CD14-positive monocyte (primary cell): Measurements from ENCODE around the gene RAD51D. TPM values are rescaled to one million over a fixed set of nuclear protein-coding genes. Genes with fewer than 3 reads are reported as not detected.

Experiments
- DNase-seq, 3 donors: peaks; one replicate each; pipeline ENCODE4 v3.0.0-alpha.2; 2011 to 2022
- H2AFZ ChIP-seq: 2 replicates; pipeline ENCODE4 v1.6.0; 2012; ENCODE audit warnings: mild to moderate bottlenecking, low read depth, low read length, inconsistent platforms; ENCODE audit not compliant: insufficient read depth, poor library complexity, severe bottlenecking
- H3K27ac ChIP-seq, 2 donors: 1 replicate in 1 of 2; 2 replicates in 1 of 2; pipeline ENCODE4 v1.5.1; 2012 to 2013; ENCODE audit warnings: low read length in 2 of 2, control low read depth in 1 of 2, inconsistent platforms in 1 of 2, low read depth in 1 of 2, mild to moderate bottlenecking in 1 of 2
- H3K27me3 ChIP-seq, 2 donors: one replicate each; pipeline versions ENCODE4 v1.6.0 to v1.6.1; 2011 to 2013; ENCODE audit warnings: low read length in 2 of 2; ENCODE audit not compliant: control insufficient read depth in 2 of 2, insufficient read depth in 2 of 2
- H3K36me3 ChIP-seq, 2 donors: replicated peaks in 1 of 2; 1 replicate in 1 of 2; 2 replicates in 1 of 2; pipeline versions ENCODE4 v1.5.1 to v1.6.1; 2012 to 2013; ENCODE audit warnings: low read length in 2 of 2, control low read depth in 1 of 2, inconsistent platforms in 1 of 2, mild to moderate bottlenecking in 1 of 2; ENCODE audit not compliant: insufficient read depth in 2 of 2, control insufficient read depth in 1 of 2
- H3K4me1 ChIP-seq, 2 donors: 1 replicate in 1 of 2; 2 replicates in 1 of 2; pipeline versions ENCODE4 v1.5.1 to v1.6.1; 2012 to 2013; ENCODE audit warnings: low read length in 2 of 2, control low read depth in 1 of 2, inconsistent platforms in 1 of 2, mild to moderate bottlenecking in 1 of 2, moderate library complexity in 1 of 2; ENCODE audit not compliant: insufficient read depth in 2 of 2, control insufficient read depth in 1 of 2
- H3K4me2 ChIP-seq: replicated peaks from 2 replicates; pipeline ENCODE3; 2012; ENCODE audit warnings: low read length, moderate library complexity, mild to moderate bottlenecking; ENCODE audit not compliant: poor library complexity, severe bottlenecking; ENCODE audit errors: extremely low read depth
- H3K4me3 ChIP-seq, 3 experiments: fragments of 200-600 bp in 1 of 3; sonication (generic) in 1 of 3; replicated peaks in 1 of 3; 1 replicate in 2 of 3; 2 replicates in 1 of 3; pipeline ENCODE4 v1.5.1; 2011 to 2013; ENCODE audit warnings: low read length in 3 of 3, mild to moderate bottlenecking in 3 of 3, control low read depth in 2 of 3, low read depth in 2 of 3, inconsistent platforms in 1 of 3, moderate library complexity in 1 of 3
- H3K79me2 ChIP-seq: 2 replicates; pipeline ENCODE4 v1.6.0; 2012; ENCODE audit warnings: mild to moderate bottlenecking, control low read depth, inconsistent platforms, low read length, moderate library complexity; ENCODE audit not compliant: insufficient read depth
- H3K9ac ChIP-seq: 2 replicates; pipeline ENCODE4 v1.6.0; 2017; ENCODE audit warnings: low read length, mild to moderate bottlenecking; ENCODE audit not compliant: insufficient read depth, poor library complexity, severe bottlenecking
- H3K9me3 ChIP-seq, 2 donors: replicated peaks in 1 of 2; 1 replicate in 1 of 2; 2 replicates in 1 of 2; pipeline versions ENCODE4 v1.5.1 to v1.6.1; 2012 to 2013; ENCODE audit warnings: low read length in 2 of 2, control low read depth in 1 of 2; ENCODE audit not compliant: control insufficient read depth in 1 of 2, insufficient read depth in 1 of 2
- H4K20me1 ChIP-seq: 2 replicates; pipeline ENCODE4 v1.6.0; 2012; ENCODE audit warnings: mild to moderate bottlenecking, low read length, control low read depth, moderate library complexity; ENCODE audit not compliant: insufficient read depth
- H3K27ac Mint-ChIP-seq, 7 donors: one replicate each; pipeline ENCODE4 v1.8.0; 2020; ENCODE audit warnings: mild to moderate bottlenecking in 7 of 7, mixed read lengths in 7 of 7, moderate library complexity in 6 of 7, inconsistent platforms in 2 of 7
- H3K27me3 Mint-ChIP-seq, 3 donors: one replicate each; pipeline ENCODE4 v1.8.0; 2021 to 2022; ENCODE audit warnings: low read depth in 3 of 3, mild to moderate bottlenecking in 3 of 3, mixed read lengths in 3 of 3, moderate library complexity in 3 of 3, inconsistent platforms in 1 of 3
- H3K36me3 Mint-ChIP-seq, 2 donors: one replicate each; pipeline ENCODE4 v1.8.0; 2020; ENCODE audit warnings: mixed read lengths in 2 of 2, inconsistent platforms in 1 of 2, mild to moderate bottlenecking in 1 of 2
- H3K4me1 Mint-ChIP-seq: one replicate; pipeline ENCODE4 v1.8.0; 2020; ENCODE audit warnings: mild to moderate bottlenecking, mixed read lengths
- H3K4me3 Mint-ChIP-seq, 2 donors: one replicate each; pipeline ENCODE4 v1.8.0; 2020; ENCODE audit warnings: mild to moderate bottlenecking in 2 of 2, mixed read lengths in 2 of 2, moderate library complexity in 1 of 2
- H3K9me3 Mint-ChIP-seq, 7 donors: one replicate each; pipeline ENCODE4 v1.8.0; 2020 to 2022; ENCODE audit warnings: mixed read lengths in 7 of 7, mild to moderate bottlenecking in 6 of 7, moderate library complexity in 6 of 7, inconsistent platforms in 2 of 7
- WGBS: methylation state at CpG from one replicate; pipeline ENCODE4 v1.1.5; 2013; ENCODE audit warnings: missing lambda C conversion rate; ENCODE audit not compliant: insufficient coverage; 5-methylcytosine and 5-hydroxymethylcytosine counted together
- intact Hi-C, 2 donors: fragments of 100-400 bp; cut with micrococcal nuclease; formaldehyde crosslinking; loops; one replicate each; pipeline versions ENCODE4 v1.15.0 to v1.15.1; 2023
- polyA plus RNA-seq, 3 donors: library from polyadenylated mRNA; depleted of rRNA in 1 of 3; unstranded in 2 of 3; stranded (reverse) in 1 of 3; fragments of 300-500 nt in 2 of 3; fragments of >200 nt in 1 of 3; fragmentation: Illumina TruSeq in 2 of 3; gene quantifications; 1 replicate in 2 of 3; 2 replicates in 1 of 3; pipeline ENCODE4 v1.2.3, GENCODE V29; 2012 to 2021
- TF ChIP-seq, protein P1 (sequence below): fragments of 200-600 bp; IDR thresholded peaks from one replicate; pipeline ENCODE4 v1.8.0; 2022; ENCODE audit warnings: antibody characterized with exemption, mild to moderate bottlenecking

Gene RAD51D
- polyA plus RNA-seq, 3 donors, result 4.4 to 6.9 (median 5.8) TPM

GRCh38 chr17:35127751-35128514 lies 8.3 kb upstream of the RAD51D start:
- Histone ChIP-seq H3K27me3 (no peaks in the 10 kb centered on the region), H3K4me2 (no peak overlapping the region), H4K20me1 (no peaks in the 10 kb centered on the region), H3K4me1 (no peaks in the 10 kb centered on the region), H3K9me3 (no peaks in the 10 kb centered on the region), H3K4me3 (no peak overlapping the region), H3K79me2 (no peaks in the 10 kb centered on the region), H3K36me3 (peaks cover 17 to 21% of the 10 kb centered on the region in 2 donors), H3K9ac (no peak overlapping the region), H3K27ac (no peak overlapping the region), H2AFZ (no peak overlapping the region)
- WGBS, result 100% methylated on average over 4 of the region's 11 CpGs
- no peak for DNase-seq
- intact Hi-C loops, result no loop called here
- H3K9me3 Mint-ChIP-seq, result no peaks in the 10 kb centered on the region
- peaks cover 22 to 24% of the 10 kb centered on the region in 2 donors for H3K36me3 Mint-ChIP-seq
- no peaks in the 10 kb centered on the region for H3K27me3 Mint-ChIP-seq
- TF ChIP-seq, protein P1, sequence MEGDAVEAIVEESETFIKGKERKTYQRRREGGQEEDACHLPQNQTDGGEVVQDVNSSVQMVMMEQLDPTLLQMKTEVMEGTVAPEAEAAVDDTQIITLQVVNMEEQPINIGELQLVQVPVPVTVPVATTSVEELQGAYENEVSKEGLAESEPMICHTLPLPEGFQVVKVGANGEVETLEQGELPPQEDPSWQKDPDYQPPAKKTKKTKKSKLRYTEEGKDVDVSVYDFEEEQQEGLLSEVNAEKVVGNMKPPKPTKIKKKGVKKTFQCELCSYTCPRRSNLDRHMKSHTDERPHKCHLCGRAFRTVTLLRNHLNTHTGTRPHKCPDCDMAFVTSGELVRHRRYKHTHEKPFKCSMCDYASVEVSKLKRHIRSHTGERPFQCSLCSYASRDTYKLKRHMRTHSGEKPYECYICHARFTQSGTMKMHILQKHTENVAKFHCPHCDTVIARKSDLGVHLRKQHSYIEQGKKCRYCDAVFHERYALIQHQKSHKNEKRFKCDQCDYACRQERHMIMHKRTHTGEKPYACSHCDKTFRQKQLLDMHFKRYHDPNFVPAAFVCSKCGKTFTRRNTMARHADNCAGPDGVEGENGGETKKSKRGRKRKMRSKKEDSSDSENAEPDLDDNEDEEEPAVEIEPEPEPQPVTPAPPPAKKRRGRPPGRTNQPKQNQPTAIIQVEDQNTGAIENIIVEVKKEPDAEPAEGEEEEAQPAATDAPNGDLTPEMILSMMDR, result no peak
- no peak overlapping the region for H3K4me3 Mint-ChIP-seq
- no peak overlapping the region for H3K27ac Mint-ChIP-seq
- H3K4me1 Mint-ChIP-seq, result no peaks in the 10 kb centered on the region

DNA sequence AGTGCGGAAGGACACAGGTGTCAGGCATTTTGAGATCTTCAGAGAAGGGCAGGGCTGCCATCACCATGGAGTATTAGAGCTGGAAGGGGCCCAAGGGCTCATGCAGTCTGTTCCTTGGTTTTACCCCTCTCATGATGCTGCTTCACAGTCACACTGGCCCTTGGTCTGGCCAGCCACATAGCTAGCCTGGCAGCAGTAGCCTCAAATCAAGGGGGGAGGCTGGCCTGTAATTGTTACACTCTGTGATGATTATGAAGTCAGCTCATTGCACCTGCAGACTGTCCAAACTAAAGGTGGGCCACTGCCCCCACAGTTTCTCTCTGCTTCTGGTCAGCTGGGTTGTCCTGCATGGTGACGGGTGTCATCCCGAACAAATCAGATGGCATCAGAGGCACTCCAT lies 1.7 kb upstream of the RAD51D start, which contains the start of gene FNDC8:
Gene FNDC8 (plus strand): TSS at position 301 of the 400 bp plus-strand sequence. CDS start 79 bp downstream, at position 380.
- no peak within 1 kb of the TSS for H3K9ac ChIP-seq
- no peaks in the 10 kb centered on the region for H3K27me3 ChIP-seq
- no peak within 1 kb of the TSS for H3K4me2 ChIP-seq
- no peaks in the 10 kb centered on the region for H3K9me3 ChIP-seq
- no CpG with 5 or more reads among the region's 3 CpGs for WGBS
- H3K4me3 ChIP-seq, result no peak within 1 kb of the TSS
- intact Hi-C loops, result loop anchor here in 1 of 2 donors (5.0 kb wide), 1 partner anchor 699 kb away; no protein-coding TSS in a partner anchor
- TF ChIP-seq, protein P1, result no peak
- Mint-ChIP-seq H3K9me3 (peaks cover 0 to 3% (median 0%) of the 10 kb centered on the region in 7 donors), H3K27ac (peak within 1 kb of the TSS in 1 of 7 donors; percentile 19), H3K4me1 (peaks cover 31% of the 10 kb centered on the region), H3K27me3 (peaks cover 0 to 4% (median 3%) of the 10 kb centered on the region in 3 donors), H3K4me3 (no peak within 1 kb of the TSS), H3K36me3 (peaks cover 7% of the 10 kb centered on the region in 2 donors)
- no peaks in the 10 kb centered on the region for H4K20me1 ChIP-seq
- H2AFZ ChIP-seq, result no peak within 1 kb of the TSS
- H3K79me2 ChIP-seq, result peaks cover 29% of the 10 kb centered on the region
- no peaks in the 10 kb centered on the region for H3K36me3 ChIP-seq
- H3K27ac ChIP-seq, result no peak within 1 kb of the TSS
- peaks cover 16 to 21% of the 10 kb centered on the region in 2 donors for H3K4me1 ChIP-seq
- DNase-seq, result no peak
